Esophagus squamous epithelium (tissue), 5 donors: ENCODE measurements around the gene CCDC90B. TPM values are rescaled to one million over a fixed set of nuclear protein-coding genes. Genes with fewer than 3 reads are reported as not detected.
"Not testable (repeated sequence)": the region's sequence is repeated elsewhere in the genome, so short reads cannot be mapped to it uniquely, and the experiment has no call there.

Source experiments
- DNase-seq: peaks from one replicate; lab custom pipeline; 2025; lab: John Stamatoyannopoulos, UW
- H3K27ac ChIP-seq, 4 donors: fragments of 200-600 bp; sonication (generic); one replicate each; pipeline ENCODE4 v1.5.1; 2016 to 2019; ENCODE audit warnings: mild to moderate bottlenecking in 1 of 4
- H3K27me3 ChIP-seq, 4 donors: fragments of 200-600 bp; sonication (generic); 1 replicate in 3 of 4; 2 replicates in 1 of 4; pipeline versions ENCODE4 v1.5.1 to v1.6.0; 2017 to 2021; ENCODE audit warnings: antibody characterized with exemption in 1 of 4
- H3K36me3 ChIP-seq, 3 donors: fragments of 200-600 bp; sonication (generic); one replicate each; pipeline ENCODE4 v1.5.1; 2016 to 2019
- H3K4me1 ChIP-seq, 3 donors: fragments of 200-600 bp; sonication (generic); one replicate each; pipeline ENCODE4 v1.5.1; 2017 to 2019
- H3K4me3 ChIP-seq, 4 donors: fragments of 200-600 bp; sonication (generic); 1 replicate in 3 of 4; 2 replicates in 1 of 4; pipeline ENCODE4 v1.5.1; 2016 to 2019; ENCODE audit warnings: mild to moderate bottlenecking in 2 of 4, moderate library complexity in 1 of 4
- H3K9me3 ChIP-seq, 3 donors: fragments of 200-600 bp; sonication (generic); one replicate each; pipeline ENCODE4 v1.5.1; 2016 to 2019
- POLR2A ChIP-seq, 4 donors: fragments of 450-650 bp; IDR thresholded peaks; one replicate each; pipeline ENCODE4 v1.6.1; 2017; ENCODE audit warnings: antibody characterized with exemption in 4 of 4, mild to moderate bottlenecking in 4 of 4, moderate library complexity in 3 of 4
- WGBS, 2 donors: methylation state at CpG; one replicate each; pipeline ENCODE4 v1.1.5; 2018; 5-methylcytosine and 5-hydroxymethylcytosine counted together
- intact Hi-C: fragments of 100-400 bp; cut with DNase I; formaldehyde crosslinking; loops from one replicate; pipeline ENCODE4 v1.15.0; 2022
- total RNA-seq, 4 donors: library from RNA; depleted of rRNA; stranded (reverse); fragments of >200 nt; gene quantifications; one replicate each; pipeline ENCODE4 v1.1.0, GENCODE V29; 2016
- TF ChIP-seq, protein P1 (sequence below), 6 experiments: fragments of 450-650 bp in 4 of 6; fragments of 200-600 bp in 2 of 6; sonication (generic) in 2 of 6; IDR thresholded peaks; one replicate each; pipeline ENCODE4 v1.5.1; 2016 to 2019; ENCODE audit warnings: antibody characterized with exemption in 6 of 6, mild to moderate bottlenecking in 4 of 6, moderate library complexity in 4 of 6
- donor health status: DM: yes; HTN: yes; CAD: no.

Gene CCDC90B
- total RNA-seq, 4 donors from 2014 or later: 17.8 to 35.0 (median 27.6) TPM

DNA sequence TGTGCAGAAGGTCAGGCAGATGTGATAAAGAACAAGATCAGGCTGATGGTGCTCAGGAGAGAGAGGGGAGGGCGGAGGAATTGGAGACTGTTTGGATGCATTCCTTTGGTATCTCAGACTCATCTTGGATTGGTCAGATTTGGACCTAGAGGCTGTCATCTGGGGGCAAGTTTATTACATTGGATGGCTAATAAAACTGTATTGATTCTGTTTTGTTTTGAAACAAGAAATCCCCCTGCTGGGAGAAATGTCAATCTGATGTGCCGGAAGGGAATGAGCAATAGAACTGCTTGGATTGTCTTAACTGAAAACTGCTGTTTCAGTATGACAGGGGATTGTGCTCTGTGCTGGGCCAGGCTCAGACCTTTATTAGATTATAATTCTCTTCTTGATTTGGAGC is 25.5 kb upstream of the CCDC90B start:
- intact Hi-C loops: no loop called here
- H3K27me3 ChIP-seq: no peaks in the 10 kb centered on the region
- H3K9me3 ChIP-seq: no peaks in the 10 kb centered on the region
- TF ChIP-seq POLR2A (IDR thresholded peaks at IDR 0.05): no peak
- TF ChIP-seq, protein P1, sequence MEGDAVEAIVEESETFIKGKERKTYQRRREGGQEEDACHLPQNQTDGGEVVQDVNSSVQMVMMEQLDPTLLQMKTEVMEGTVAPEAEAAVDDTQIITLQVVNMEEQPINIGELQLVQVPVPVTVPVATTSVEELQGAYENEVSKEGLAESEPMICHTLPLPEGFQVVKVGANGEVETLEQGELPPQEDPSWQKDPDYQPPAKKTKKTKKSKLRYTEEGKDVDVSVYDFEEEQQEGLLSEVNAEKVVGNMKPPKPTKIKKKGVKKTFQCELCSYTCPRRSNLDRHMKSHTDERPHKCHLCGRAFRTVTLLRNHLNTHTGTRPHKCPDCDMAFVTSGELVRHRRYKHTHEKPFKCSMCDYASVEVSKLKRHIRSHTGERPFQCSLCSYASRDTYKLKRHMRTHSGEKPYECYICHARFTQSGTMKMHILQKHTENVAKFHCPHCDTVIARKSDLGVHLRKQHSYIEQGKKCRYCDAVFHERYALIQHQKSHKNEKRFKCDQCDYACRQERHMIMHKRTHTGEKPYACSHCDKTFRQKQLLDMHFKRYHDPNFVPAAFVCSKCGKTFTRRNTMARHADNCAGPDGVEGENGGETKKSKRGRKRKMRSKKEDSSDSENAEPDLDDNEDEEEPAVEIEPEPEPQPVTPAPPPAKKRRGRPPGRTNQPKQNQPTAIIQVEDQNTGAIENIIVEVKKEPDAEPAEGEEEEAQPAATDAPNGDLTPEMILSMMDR (IDR thresholded peaks at IDR 0.05): no peak
- no peak overlapping the region for H3K27ac ChIP-seq
- DNase-seq: no peak
- H3K4me3 ChIP-seq: no peak overlapping the region
- no peaks in the 10 kb centered on the region for H3K36me3 ChIP-seq
- WGBS, 2 donors: 90 to 95% methylated on average over 2 of the region's 2 CpGs
- H3K4me1 ChIP-seq: no peaks in the 10 kb centered on the region

DNA sequence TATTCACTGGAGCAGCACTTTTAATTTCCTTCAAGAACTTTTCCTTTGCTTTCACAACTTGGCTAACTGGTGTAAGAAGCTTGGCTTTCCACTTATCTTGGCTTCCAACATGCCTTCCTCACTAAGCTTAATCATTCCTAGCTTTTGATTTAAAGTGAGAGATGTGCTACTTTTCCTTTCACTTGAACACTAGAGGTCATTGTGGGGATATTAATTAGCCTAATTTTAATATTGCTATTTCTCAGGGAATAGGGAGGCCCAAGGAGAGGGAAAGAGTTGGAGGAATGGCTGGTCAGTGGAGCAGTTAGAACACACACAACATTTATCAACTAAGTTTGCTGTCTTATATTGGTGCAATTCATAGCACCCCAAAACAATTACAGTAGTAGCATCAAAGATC is 24.6 kb upstream of the CCDC90B start:
- H3K27ac ChIP-seq: no peak overlapping the region
- TF ChIP-seq POLR2A (IDR thresholded peaks at IDR 0.05): no peak
- TF ChIP-seq, protein P1 (IDR thresholded peaks at IDR 0.05): no peak
- H3K9me3 ChIP-seq: no peaks in the 10 kb centered on the region
- no peaks in the 10 kb centered on the region for H3K36me3 ChIP-seq
- H3K4me3 ChIP-seq: no peak overlapping the region
- H3K4me1 ChIP-seq: no peaks in the 10 kb centered on the region
- intact Hi-C loops: no loop called here
- no peak for DNase-seq
- no peaks in the 10 kb centered on the region for H3K27me3 ChIP-seq

DNA sequence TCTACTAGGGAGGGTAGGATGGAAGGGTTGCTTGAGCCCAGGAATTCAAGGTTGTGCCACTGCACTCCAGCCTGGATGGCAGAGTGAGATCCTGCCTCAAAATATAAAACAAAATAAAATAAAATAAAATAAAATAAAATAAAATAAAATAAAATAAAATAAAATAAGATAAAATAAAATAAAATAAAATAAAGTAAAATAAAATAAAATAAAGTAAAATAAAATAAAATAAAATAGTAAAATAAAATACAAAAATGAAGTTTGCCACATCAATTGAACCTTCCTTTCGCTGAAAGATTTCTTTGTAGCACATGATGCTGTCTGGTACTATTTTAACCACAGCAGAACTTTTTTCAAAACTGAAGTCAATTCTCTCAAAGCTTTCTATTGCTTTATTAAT is 22.4 kb upstream of the CCDC90B start:
- H3K9me3 ChIP-seq, H3K27me3 ChIP-seq: not testable (repeated sequence)

DNA sequence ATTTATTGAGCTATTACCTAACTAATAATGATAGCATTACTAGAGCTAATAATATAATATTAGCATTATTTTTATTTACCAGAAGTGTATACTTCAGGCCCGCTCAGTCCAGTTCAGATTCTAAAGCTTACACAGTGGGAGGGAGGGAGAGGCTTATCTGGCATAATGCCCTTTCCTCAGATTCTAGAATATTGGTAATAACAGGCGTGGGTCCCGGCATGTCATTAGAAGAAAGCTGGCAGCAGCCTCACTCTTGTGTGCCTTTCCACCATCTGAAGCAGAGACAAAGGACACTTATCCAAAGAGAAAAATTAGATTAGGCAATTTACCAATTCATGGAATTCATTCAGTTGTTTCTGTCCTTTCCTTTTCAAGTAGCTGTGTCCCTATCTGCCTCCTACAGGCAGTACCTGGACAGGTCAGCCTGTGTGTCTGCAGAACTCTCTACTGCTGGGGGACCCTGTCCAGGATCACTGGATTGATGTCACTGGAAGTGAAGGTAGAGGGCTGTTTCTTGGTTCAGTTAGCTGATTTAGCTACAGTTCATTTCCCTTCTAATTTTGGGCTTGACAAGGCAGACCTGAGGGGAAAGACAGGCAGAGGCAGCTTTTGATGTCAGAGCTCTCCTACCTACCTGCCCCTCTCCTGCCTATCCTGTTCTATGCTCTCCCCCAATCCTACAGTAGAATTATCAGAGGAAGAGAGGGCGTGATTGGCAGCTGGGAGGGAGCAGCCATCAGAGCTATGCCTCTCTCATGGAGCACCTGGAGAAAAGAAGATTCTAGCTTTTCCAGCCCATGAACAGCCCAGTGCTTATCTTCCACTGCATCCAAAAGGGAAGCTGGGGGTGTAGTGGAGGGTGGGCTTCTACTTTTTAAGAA is 20.3 kb upstream of the CCDC90B start:
- Histone ChIP-seq H3K36me3 (no peaks in the 10 kb centered on the region), H3K4me1 (no peaks in the 10 kb centered on the region), H3K27me3 (no peaks in the 10 kb centered on the region), H3K27ac (no peak overlapping the region), H3K4me3 (no peak overlapping the region), H3K9me3 (no peaks in the 10 kb centered on the region)
- TF ChIP-seq, protein P1 (IDR thresholded peaks at IDR 0.05): no peak
- no peak for TF ChIP-seq POLR2A (IDR thresholded peaks at IDR 0.05)
- intact Hi-C loops: no loop called here
- no peak for DNase-seq
- WGBS, 2 donors: 81 to 87% methylated on average over 4 of the region's 4 CpGs

More for the DNA sequence above, 22.4 kb upstream of the CCDC90B start:
- H3K4me3 ChIP-seq, H3K27ac ChIP-seq, DNase-seq, H3K4me1 ChIP-seq, H3K36me3 ChIP-seq, intact Hi-C loops: not testable (repeated sequence)
- WGBS, 2 donors: 89 to 97% methylated on average over 1 of the region's 1 CpG

DNA sequence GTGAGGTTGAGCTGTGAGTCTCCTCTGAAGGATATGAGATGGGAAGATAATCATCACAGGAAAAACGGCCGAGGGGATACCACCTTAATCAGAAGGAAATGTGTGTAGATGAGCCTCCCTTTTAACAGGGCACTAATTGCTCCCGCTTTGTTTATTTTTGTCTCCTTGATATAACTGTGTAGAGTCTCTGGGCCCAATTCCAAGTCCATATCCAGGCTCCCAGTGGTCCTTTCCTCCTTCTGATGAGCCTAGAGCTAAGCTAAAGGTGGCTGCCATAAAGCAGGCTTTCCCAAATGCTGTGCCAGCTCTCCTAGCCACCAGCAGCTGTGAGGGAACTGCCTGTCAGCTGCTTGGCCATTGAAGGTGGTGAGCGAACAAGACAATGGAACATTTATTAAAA is 17.1 kb upstream of the CCDC90B start:
- no peak for TF ChIP-seq POLR2A (IDR thresholded peaks at IDR 0.05)
- TF ChIP-seq, protein P1 (IDR thresholded peaks at IDR 0.05): no peak
- Histone ChIP-seq H3K4me1 (no peaks in the 10 kb centered on the region), H3K27ac (no peak overlapping the region), H3K9me3 (no peaks in the 10 kb centered on the region), H3K36me3 (no peaks in the 10 kb centered on the region), H3K4me3 (no peak overlapping the region), H3K27me3 (no peaks in the 10 kb centered on the region)
- no peak for DNase-seq
- WGBS, 2 donors: 62 to 71% methylated on average over 3 to 4 of the region's 4 CpGs
- intact Hi-C loops: no loop called here
